Measurements from ENCODE around the gene COL5A1. TPM values are rescaled to one million over a fixed set of nuclear protein-coding genes. Genes with fewer than 3 reads are reported as not detected.

The COL5A1 gene
- total RNA-seq, 2 experiments from 2014 or later: 0.12 to 0.19 TPM

DNA sequence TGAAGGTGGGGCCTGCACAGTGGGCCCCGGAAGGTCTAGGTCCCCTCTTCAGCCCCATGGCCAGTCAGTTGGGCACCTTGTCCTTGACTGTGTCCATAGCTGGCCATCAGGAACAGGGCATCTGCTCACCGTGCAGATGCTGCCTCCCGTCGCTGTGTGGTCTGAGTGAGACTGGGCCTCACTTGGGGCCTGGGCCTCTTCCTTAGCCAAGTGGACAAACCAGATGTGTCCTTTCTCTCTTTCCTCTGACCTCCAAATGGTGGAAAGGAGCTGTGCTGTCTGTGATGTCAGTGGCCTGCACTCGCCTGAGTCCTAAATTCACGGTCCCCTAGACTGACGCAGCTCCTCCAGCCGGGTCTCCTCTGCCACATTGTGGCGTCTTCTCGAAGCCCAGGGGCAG is 114.5 kb downstream of the COL5A1 start:
- H3K4me3 Mint-ChIP-seq: no peak overlapping the region
- CTCF ChIA-PET: no interaction called here
- no peaks in the 10 kb centered on the region for H3K4me1 Mint-ChIP-seq (ENCODE audit: low read depth)
- no peaks in the 10 kb centered on the region for H3K9me3 Mint-ChIP-seq
- H3K27me3 Mint-ChIP-seq: no peaks in the 10 kb centered on the region
- no peaks in the 10 kb centered on the region for H3K36me3 Mint-ChIP-seq
- POLR2A ChIA-PET: no interaction called here
- DNase-seq: no peak
- H3K27ac Mint-ChIP-seq: no peak overlapping the region
- intact Hi-C loops (cut with micrococcal nuclease): no loop called here

DNA sequence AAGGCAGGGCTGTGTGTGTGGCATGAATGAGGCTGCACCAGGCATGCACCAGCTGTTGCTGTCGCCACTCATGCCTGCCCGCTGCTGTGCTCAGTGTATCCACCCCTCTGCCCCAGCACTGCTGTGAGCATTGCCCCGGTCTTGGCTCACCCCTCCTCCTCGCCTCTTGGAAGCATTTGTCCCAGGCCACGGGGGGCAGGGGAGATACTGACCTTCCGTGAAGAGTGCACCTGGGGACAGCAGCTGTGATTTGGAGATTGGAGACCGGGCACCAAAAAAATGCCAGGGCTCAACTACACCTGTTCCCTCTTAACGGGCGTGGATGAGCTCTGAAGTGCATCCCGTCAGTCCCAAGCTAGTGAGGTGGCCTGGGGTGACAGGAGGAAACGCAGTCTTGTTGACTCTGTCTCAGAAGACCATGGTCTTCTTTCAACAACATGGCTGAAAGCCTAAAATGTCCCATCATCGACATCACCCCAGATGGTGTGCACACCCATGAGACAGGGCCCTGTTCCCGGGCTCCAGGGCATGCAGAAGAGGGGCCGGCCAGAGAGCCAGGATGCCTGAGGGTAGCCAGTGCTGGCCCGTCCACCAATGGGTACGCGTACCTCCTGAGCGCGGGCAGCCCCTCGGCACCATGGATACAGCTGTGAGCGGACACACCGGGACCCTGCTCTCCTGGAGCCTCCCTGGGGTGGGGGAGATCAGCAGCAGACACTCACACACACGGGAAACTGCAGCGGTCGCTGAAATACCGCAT is 115.8 kb downstream of the COL5A1 start:
- Mint-ChIP-seq H3K27me3 (no peaks in the 10 kb centered on the region), H3K4me3 (no peak overlapping the region), H3K27ac (no peak overlapping the region), H3K4me1 (ENCODE audit: low read depth) (no peaks in the 10 kb centered on the region), H3K36me3 (no peaks in the 10 kb centered on the region), H3K9me3 (no peaks in the 10 kb centered on the region)
- no peak for DNase-seq
- intact Hi-C loops (cut with micrococcal nuclease): no loop called here
- POLR2A ChIA-PET: no interaction called here
- CTCF ChIA-PET: no interaction called here

DNA sequence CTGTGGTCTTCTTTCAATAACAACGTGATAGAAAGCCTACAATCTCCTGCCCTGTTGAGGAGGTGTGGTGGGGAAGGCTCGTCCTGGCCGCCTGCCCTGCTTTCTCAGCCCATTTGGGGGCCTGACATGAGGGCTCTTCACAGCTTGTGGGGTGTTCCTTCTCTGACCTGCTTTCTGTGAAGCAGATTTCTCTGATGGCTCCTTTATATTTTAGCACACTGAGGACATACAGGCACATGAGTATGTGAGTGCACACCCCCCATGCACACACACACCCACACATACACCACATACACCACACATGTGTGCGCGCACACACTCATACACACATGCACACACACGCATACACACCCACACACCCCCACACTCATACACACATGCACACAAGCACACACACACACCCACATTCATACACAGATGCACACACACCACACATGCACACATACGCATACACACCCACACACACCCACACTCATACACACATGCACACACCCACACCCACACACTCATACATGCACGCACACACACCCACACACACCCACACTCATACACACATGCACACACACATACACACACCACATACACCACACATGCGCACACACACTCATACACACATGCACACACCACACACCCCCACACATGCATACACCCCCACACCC is 117.5 kb downstream of the COL5A1 start:
- no peaks in the 10 kb centered on the region for H3K4me1 Mint-ChIP-seq (ENCODE audit: low read depth)
- H3K4me3 Mint-ChIP-seq: no peak overlapping the region
- ChIA-PET POLR2A (no interaction called here), CTCF (no interaction called here)
- no peaks in the 10 kb centered on the region for H3K36me3 Mint-ChIP-seq
- intact Hi-C loops (cut with micrococcal nuclease): no loop called here
- no peak overlapping the region for H3K27ac Mint-ChIP-seq
- no peaks in the 10 kb centered on the region for H3K27me3 Mint-ChIP-seq
- DNase-seq: no peak
- no peaks in the 10 kb centered on the region for H3K9me3 Mint-ChIP-seq

DNA sequence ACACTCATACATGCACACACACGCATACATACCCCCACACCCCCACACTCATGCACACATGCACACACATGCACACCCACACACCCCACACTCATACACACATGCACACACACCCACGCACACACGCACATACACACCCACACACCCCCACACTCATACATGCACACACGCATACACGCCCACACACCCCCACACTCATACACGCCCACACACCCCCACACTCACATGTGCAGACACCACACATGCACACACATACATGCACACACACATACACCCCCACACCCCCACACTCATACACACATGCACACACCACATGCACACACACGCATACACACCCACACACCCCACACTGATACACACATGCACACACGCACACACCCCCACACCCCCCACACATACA is 118.3 kb downstream of the COL5A1 start:
- Mint-ChIP-seq H3K27ac (no peak overlapping the region), H3K27me3 (no peaks in the 10 kb centered on the region), H3K36me3 (no peaks in the 10 kb centered on the region), H3K4me3 (no peak overlapping the region), H3K4me1 (ENCODE audit: low read depth) (no peaks in the 10 kb centered on the region), H3K9me3 (no peaks in the 10 kb centered on the region)
- ChIA-PET CTCF (no interaction called here), POLR2A (no interaction called here)
- intact Hi-C loops (cut with micrococcal nuclease): no loop called here
- no peak for DNase-seq

DNA sequence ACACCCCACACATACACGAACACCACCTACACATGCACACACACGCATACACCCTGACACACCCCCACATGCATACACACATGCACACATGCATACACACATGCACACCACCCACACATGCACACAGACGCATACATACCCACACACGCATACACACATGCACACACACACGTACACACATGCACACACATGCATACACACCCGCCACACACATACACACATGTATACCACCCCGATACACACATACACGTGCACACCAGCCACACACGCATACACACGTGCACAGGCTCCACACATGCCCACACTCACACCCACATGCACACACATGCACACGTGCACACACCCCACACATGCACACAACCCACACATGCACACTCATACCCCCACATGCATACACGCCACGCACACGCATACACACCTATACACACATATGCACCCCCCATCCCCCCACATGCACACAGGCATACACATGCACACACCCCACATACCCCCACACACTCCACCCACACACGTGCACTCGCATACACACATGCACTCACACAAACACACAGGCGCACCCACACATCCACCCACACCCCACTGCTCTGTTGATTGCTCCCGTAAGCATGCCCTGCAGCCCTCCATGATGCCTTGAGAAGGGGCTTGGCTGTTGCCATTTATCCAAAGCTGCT is 119.3 kb downstream of the COL5A1 start:
- Mint-ChIP-seq H3K4me1 (ENCODE audit: low read depth) (no peaks in the 10 kb centered on the region), H3K27ac (no peak overlapping the region), H3K36me3 (no peaks in the 10 kb centered on the region), H3K4me3 (no peak overlapping the region), H3K27me3 (no peaks in the 10 kb centered on the region), H3K9me3 (no peaks in the 10 kb centered on the region)
- intact Hi-C loops (cut with micrococcal nuclease): no loop called here
- CTCF ChIA-PET: no interaction called here
- no peak for DNase-seq
- POLR2A ChIA-PET: no interaction called here

DNA sequence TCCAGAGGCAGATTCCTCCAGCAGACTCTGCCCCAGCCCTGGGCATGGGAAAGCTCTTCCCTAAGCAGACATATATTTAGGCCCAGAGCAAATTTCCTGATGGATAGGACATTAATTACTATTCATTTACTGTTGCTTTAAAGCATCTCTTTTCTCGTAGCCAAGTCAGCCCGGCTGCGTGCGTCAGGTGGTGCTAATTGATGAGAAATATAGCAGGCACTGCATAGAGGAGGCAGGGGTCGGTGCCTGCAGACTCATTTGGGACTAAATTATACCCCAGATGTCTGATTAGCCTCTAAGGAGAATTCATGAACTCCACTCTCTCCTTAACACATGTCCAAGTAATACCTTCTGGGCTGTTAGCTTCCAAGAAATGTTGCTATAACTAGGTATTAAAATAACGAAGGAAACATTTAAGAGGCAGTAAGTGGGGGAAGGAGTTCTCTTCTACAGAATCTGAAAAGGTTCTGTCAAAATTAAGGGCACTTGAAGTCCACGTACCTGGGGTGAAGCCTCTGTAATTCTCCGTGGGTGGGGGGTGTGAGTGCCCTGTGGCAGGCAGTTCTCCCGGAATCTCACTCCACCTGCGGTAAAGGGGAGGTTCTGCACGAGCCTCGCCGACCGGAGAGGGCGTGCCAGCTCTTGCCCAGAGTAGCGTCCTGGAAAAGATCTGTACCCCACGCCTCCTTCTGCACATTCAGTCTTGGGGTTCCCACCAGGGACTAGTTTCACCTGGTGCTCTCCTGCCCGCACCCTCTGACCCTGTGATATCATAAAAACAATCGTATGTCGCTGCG is 123.1 kb downstream of the COL5A1 start:
- Mint-ChIP-seq H3K27ac (no peak overlapping the region), H3K9me3 (no peaks in the 10 kb centered on the region), H3K4me3 (no peak overlapping the region), H3K4me1 (ENCODE audit: low read depth) (no peaks in the 10 kb centered on the region), H3K27me3 (no peaks in the 10 kb centered on the region), H3K36me3 (no peaks in the 10 kb centered on the region)
- no peak for DNase-seq
- POLR2A ChIA-PET: no interaction called here
- CTCF ChIA-PET: no interaction called here
- intact Hi-C loops (cut with micrococcal nuclease): no loop called here

DNA sequence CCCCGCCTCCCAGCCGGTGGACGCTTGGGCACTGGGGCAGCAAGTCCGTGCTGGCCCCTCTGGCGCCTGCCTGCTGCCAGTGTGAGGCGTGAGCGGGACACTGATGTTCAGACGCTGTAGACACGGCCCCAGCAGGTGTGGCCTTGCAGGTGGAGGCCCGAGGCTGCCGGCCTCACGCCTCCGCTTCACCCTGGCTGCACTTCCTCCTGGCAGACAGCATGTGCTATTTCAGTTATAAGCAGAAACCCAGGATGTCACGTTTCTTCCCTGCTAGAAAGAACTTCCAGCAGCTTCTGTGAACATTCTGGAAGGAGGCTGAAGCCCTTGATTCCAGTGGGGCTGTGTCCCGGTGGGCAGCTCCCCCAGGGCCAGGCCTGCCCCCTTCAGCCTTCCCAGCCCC is 124.2 kb downstream of the COL5A1 start:
- DNase-seq: no peak
- Mint-ChIP-seq H3K27ac (no peak overlapping the region), H3K4me1 (ENCODE audit: low read depth) (no peaks in the 10 kb centered on the region), H3K36me3 (no peaks in the 10 kb centered on the region), H3K27me3 (no peaks in the 10 kb centered on the region), H3K9me3 (no peaks in the 10 kb centered on the region), H3K4me3 (no peak overlapping the region)
- ChIA-PET CTCF (no interaction called here), POLR2A (no interaction called here)
- intact Hi-C loops (cut with micrococcal nuclease): no loop called here

DNA sequence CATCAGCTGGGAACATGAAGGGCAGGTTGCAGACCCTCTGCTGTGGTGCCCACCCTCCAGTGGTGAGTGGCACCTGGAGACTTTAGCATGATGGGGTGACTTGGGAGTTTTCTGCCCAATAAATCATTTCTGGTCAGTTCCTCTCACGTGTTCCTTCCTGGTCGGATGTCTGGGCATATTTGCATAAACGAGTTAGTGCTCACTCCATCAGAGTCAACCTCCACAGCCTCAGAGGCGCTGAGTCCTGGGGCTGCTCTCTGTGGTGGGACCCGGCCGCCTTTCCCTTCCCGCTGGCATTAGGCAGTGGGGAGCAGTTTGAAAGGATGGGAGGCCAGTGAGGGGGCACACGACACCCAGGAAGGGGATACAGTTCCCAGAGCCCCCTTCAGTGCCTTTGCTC is 125.0 kb downstream of the COL5A1 start:
- H3K9me3 Mint-ChIP-seq: no peaks in the 10 kb centered on the region
- no peaks in the 10 kb centered on the region for H3K36me3 Mint-ChIP-seq
- peaks cover 3% of the 10 kb centered on the region for H3K27me3 Mint-ChIP-seq
- CTCF ChIA-PET: no interaction called here
- no peak overlapping the region for H3K4me3 Mint-ChIP-seq
- no peaks in the 10 kb centered on the region for H3K4me1 Mint-ChIP-seq (ENCODE audit: low read depth)
- H3K27ac Mint-ChIP-seq: no peak overlapping the region
- intact Hi-C loops (cut with micrococcal nuclease): no loop called here
- DNase-seq: no peak
- POLR2A ChIA-PET: no interaction called here

DNA sequence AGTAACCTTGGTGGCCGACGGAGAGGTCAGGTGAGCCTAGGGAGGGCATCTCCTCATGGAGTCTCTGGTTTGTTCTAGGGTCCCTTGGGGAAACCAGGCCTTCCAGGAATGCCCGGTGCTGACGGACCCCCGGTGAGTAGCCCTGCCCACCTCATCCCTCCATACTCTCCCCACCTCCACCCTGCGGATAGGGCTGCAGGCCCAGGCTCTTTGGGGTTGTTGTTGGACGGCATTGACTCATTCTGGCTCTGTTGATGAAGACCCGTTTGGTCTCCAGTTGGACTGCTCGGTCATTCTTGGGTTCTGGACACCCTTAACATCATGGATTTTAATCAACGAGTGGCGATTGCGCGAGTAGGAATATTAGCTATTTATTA is 126.7 kb downstream of the COL5A1 start:
- Mint-ChIP-seq H3K36me3 (no peaks in the 10 kb centered on the region), H3K27ac (no peak overlapping the region), H3K4me3 (no peak overlapping the region), H3K4me1 (ENCODE audit: low read depth) (no peaks in the 10 kb centered on the region), H3K27me3 (peaks cover 5% of the 10 kb centered on the region), H3K9me3 (no peaks in the 10 kb centered on the region)
- ChIA-PET POLR2A (no interaction called here), CTCF (no interaction called here)
- intact Hi-C loops (cut with micrococcal nuclease): no loop called here
- no peak for DNase-seq

DNA sequence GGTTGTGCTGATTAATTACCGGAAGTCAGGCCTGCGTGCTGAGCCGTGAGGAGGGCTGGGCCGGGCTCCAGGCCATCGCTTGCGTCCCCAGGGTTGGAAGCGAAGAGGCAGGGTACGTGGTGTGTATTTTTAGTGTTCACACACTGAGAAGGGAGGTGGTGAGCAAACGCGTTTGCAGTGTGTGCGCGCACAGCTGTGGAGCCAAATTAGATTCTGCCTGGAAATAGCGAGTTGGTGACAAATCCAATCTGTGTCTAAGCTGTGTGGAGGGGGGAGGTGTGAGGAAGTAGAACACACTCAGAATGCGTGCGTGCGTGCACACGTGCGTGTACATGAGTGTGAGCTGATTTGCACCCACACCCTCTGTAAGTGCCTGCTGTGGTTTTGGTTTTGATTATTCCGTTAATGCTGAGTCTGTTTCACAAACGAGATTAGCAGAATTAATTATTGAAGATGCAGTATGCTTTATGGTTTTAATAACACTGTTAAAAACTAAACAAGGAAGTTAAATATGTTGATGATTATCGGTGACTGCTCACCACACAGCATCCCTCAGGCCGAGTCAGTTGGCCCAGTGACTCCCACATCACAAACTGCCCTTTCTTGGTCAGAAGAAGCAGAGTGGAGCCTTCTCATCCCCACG is 127.2 kb downstream of the COL5A1 start:
- ChIA-PET CTCF (no interaction called here), POLR2A (no interaction called here)
- Mint-ChIP-seq H3K4me3 (no peak overlapping the region), H3K27me3 (peaks cover 5% of the 10 kb centered on the region), H3K4me1 (ENCODE audit: low read depth) (no peaks in the 10 kb centered on the region), H3K27ac (no peak overlapping the region), H3K9me3 (no peaks in the 10 kb centered on the region), H3K36me3 (no peaks in the 10 kb centered on the region)
- intact Hi-C loops (cut with micrococcal nuclease): no loop called here
- DNase-seq: no peak

DNA sequence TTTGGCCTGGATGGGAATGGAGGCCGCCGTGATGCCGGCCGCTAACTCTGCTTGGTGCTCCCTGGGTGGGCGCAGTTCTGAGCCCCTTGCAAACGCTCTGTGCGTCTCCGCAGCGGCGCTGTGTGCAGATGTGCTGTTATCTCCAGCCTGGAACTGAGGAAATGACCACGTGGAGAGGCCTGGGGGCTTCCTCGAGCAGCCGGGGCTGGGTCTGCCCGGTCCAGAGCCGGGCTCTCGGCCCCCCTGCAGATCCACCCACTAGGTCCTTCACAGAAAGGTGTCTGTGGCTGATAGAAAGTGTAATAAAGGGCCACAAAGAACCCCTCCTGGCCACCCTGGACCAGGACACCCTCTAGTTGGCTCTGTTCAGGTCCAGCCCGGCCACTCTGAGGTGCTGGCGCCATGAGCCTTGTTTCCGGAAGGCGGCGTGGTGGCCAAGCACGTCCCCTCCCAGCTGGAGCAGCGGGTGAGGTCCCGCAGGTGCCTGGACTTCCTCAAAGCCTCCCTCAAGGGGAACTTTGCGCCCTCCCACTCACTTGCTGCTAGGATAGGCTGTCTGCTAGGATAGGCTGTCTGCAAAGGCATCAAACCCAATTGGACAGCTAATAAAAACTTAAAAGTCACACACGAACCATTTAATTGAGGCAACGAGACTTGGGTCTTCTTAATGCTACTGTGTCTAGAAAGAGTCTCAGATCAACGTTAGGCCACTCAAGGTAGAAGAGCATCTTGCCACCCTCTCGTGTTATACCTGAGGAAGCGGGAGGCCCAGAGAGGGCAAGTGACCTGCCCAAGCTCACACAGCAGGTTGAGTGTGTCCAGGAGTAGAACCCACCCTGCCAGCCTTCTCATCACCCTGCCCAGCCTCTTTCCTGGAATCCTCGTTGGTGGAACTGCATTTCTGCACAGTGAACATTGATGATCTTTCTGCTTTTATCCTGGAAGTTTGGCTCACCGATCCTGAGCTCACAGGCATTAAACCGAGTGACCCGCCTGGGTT is 129.7 kb downstream of the COL5A1 start:
- ChIA-PET POLR2A (no interaction called here), CTCF (no interaction called here)
- Mint-ChIP-seq H3K27ac (no peak overlapping the region), H3K4me3 (no peak overlapping the region), H3K9me3 (no peaks in the 10 kb centered on the region), H3K4me1 (ENCODE audit: low read depth) (no peaks in the 10 kb centered on the region), H3K27me3 (peaks cover 5% of the 10 kb centered on the region), H3K36me3 (no peaks in the 10 kb centered on the region)
- DNase-seq: no peak
- intact Hi-C loops (cut with micrococcal nuclease): no loop called here

Measured in activated CD4-positive, alpha-beta memory T cell treated with anti-CD3 and anti-CD28 coated beads for 36 hours (primary cell).